H1 (cell line): ENCODE data around the gene ABCG1. TPM values are rescaled to one million over a fixed set of nuclear protein-coding genes. Genes with fewer than 3 reads are reported as not detected.

ENCODE experiments used
- CTCF ChIA-PET: fragments of 300-600 bp; sonication (Branson Sonifier 250); formaldehyde crosslinking; loops from one replicate; lab custom pipeline; 2021; ENCODE audit not compliant: partially characterized antibody; lab: Charles Lee
- POLR2A ChIA-PET: fragments of 300-600 bp; sonication (Branson Sonifier 250); formaldehyde crosslinking; loops from one replicate; lab custom pipeline; 2021; ENCODE audit warnings: inconsistent platforms; ENCODE audit not compliant: partially characterized antibody; lab: Charles Lee
- DNase-seq, 2 experiments: peaks; one replicate each; pipeline versions ENCODE4 v3.0.0 to v3.0.0-alpha.2; 2010 to 2022; ENCODE audit warnings: low spot score in 2 of 2, low read depth in 1 of 2, mixed read lengths in 1 of 2
- FAIRE-seq: peaks from 2 replicates; lab custom pipeline; 2011; peaks lifted over from hg19 to GRCh38; lab: Jason Lieb, UNC
- H2AFZ ChIP-seq: 2 replicates; pipeline ENCODE4 v1.8.1; 2012; ENCODE audit warnings: low read length, inconsistent platforms
- H2AK5ac ChIP-seq: 2 replicates; pipeline ENCODE4 v1.6.1; 2013; ENCODE audit warnings: low read depth, low read length
- H2BK120ac ChIP-seq: replicated peaks from 2 replicates; pipeline ENCODE3; 2013; ENCODE audit warnings: low read depth, low read length, inconsistent platforms
- H2BK12ac ChIP-seq: 2 replicates; pipeline ENCODE4 v1.6.1; 2013; ENCODE audit warnings: low read depth, low read length
- H2BK15ac ChIP-seq: 2 replicates; pipeline ENCODE4 v1.6.1; 2013; ENCODE audit warnings: low read length
- H2BK20ac ChIP-seq: 2 replicates; pipeline ENCODE4 v1.6.1; 2013; ENCODE audit warnings: low read length
- H2BK5ac ChIP-seq: 2 replicates; pipeline ENCODE4 v1.6.1; 2013; ENCODE audit warnings: low read depth, low read length
- H3K14ac ChIP-seq: 2 replicates; pipeline ENCODE4 v1.6.1; 2013; ENCODE audit warnings: inconsistent platforms; ENCODE audit not compliant: insufficient read length
- H3K18ac ChIP-seq: 2 replicates; pipeline ENCODE4 v1.6.1; 2013; ENCODE audit warnings: low read length; ENCODE audit errors: extremely low read depth
- H3K23ac ChIP-seq: 2 replicates; pipeline ENCODE4 v1.6.1; 2013; ENCODE audit warnings: inconsistent platforms; ENCODE audit not compliant: insufficient read length
- H3K23me2 ChIP-seq: 2 replicates; pipeline ENCODE4 v1.6.1; 2013; ENCODE audit warnings: low read depth, low read length
- H3K27ac ChIP-seq: 2 replicates; pipeline ENCODE4 v1.6.1; 2011; ENCODE audit warnings: low read depth, low read length, inconsistent platforms
- H3K27me3 ChIP-seq, 4 experiments: replicated peaks in 1 of 4; 1 replicate in 1 of 4; 2 replicates in 3 of 4; pipeline versions ENCODE4 v1.6.1 to v1.8.1; 2011 to 2013; ENCODE audit warnings: low read length in 3 of 4, mild to moderate bottlenecking in 3 of 4, inconsistent platforms in 2 of 4, mixed read lengths in 2 of 4, moderate library complexity in 1 of 4; ENCODE audit not compliant: control insufficient read depth in 3 of 4, insufficient read depth in 3 of 4; ENCODE audit errors: extremely low read depth in 1 of 4
- H3K36me3 ChIP-seq, 4 experiments: 2 replicates each; pipeline versions ENCODE4 v1.6.1 to v1.8.1; 2011 to 2013; ENCODE audit warnings: mild to moderate bottlenecking in 4 of 4, low read length in 3 of 4, moderate library complexity in 2 of 4, control low read depth in 1 of 4, inconsistent platforms in 1 of 4; ENCODE audit not compliant: insufficient read depth in 4 of 4, control insufficient read depth in 2 of 4
- H3K4ac ChIP-seq: replicated peaks from 2 replicates; pipeline ENCODE3; 2013; ENCODE audit warnings: low read length, low read depth, mixed read lengths, inconsistent platforms; ENCODE audit not compliant: insufficient read length
- H3K4me1 ChIP-seq, 4 experiments: replicated peaks in 1 of 4; 1 replicate in 1 of 4; 2 replicates in 3 of 4; pipeline versions ENCODE4 v1.6.1 to v1.8.1; 2011 to 2013; ENCODE audit warnings: low read length in 3 of 4, inconsistent platforms in 2 of 4, mixed read lengths in 1 of 4; ENCODE audit not compliant: insufficient read depth in 4 of 4, control insufficient read depth in 3 of 4
- H3K4me2 ChIP-seq, 2 experiments: 2 replicates each; pipeline versions ENCODE4 v1.6.1 to v1.8.1; 2011 to 2013; ENCODE audit warnings: low read depth in 2 of 2, low read length in 2 of 2, control low read depth in 1 of 2, inconsistent platforms in 1 of 2, mild to moderate bottlenecking in 1 of 2; ENCODE audit not compliant: insufficient read depth in 1 of 2
- H3K4me3 ChIP-seq, 4 experiments: fragments of 200-600, 300-600 bp in 1 of 4; sonication (generic), shearing (Covaris generic), sonication (Bioruptor Twin) in 1 of 4; 2 replicates each; pipeline versions ENCODE4 v1.5.1 to v1.8.1; 2011 to 2016; ENCODE audit warnings: low read length in 4 of 4, low read depth in 3 of 4, control low read depth in 2 of 4, inconsistent platforms in 2 of 4, mild to moderate bottlenecking in 2 of 4, mixed read lengths in 1 of 4, moderate library complexity in 1 of 4; ENCODE audit not compliant: insufficient read depth in 2 of 4; ENCODE audit errors: extremely low read depth in 1 of 4
- H3K56ac ChIP-seq: replicated peaks from 2 replicates; pipeline ENCODE3; 2013; ENCODE audit warnings: low read depth, mild to moderate bottlenecking, mixed read lengths, low read length, inconsistent platforms; ENCODE audit not compliant: insufficient read length
- H3K79me1 ChIP-seq: 2 replicates; pipeline ENCODE4 v1.6.1; 2013; ENCODE audit warnings: low read depth, low read length, control low read depth
- H3K79me2 ChIP-seq, 2 experiments: 2 replicates each; pipeline versions ENCODE4 v1.6.1 to v1.8.1; 2012 to 2013; ENCODE audit warnings: low read length in 2 of 2, mild to moderate bottlenecking in 2 of 2, inconsistent platforms in 1 of 2; ENCODE audit not compliant: insufficient read depth in 2 of 2, control insufficient read depth in 1 of 2
- H3K9ac ChIP-seq, 4 experiments: replicated peaks in 1 of 4; 1 replicate in 1 of 4; 2 replicates in 3 of 4; pipeline versions ENCODE4 v1.6.1 to v1.8.1; 2011 to 2013; ENCODE audit warnings: low read depth in 3 of 4, low read length in 3 of 4, control low read depth in 2 of 4, mild to moderate bottlenecking in 2 of 4, moderate library complexity in 2 of 4, inconsistent platforms in 1 of 4; ENCODE audit errors: extremely low read depth in 1 of 4
- H3K9me3 ChIP-seq, 2 experiments: 2 replicates each; pipeline versions ENCODE4 v1.6.1 to v1.8.1; 2012 to 2013; ENCODE audit warnings: mild to moderate bottlenecking in 2 of 2, moderate library complexity in 2 of 2, control low read depth in 1 of 2, inconsistent platforms in 1 of 2, low read depth in 1 of 2, low read length in 1 of 2, mixed read lengths in 1 of 2; ENCODE audit not compliant: insufficient read depth in 2 of 2
- H4K20me1 ChIP-seq, 2 experiments: replicated peaks in 1 of 2; 2 replicates each; pipeline versions ENCODE3 to v1.8.1; 2011 to 2013; ENCODE audit warnings: inconsistent platforms in 2 of 2, low read length in 2 of 2, mild to moderate bottlenecking in 1 of 2; ENCODE audit not compliant: insufficient read depth in 2 of 2, control insufficient read depth in 1 of 2
- H4K5ac ChIP-seq: 2 replicates; pipeline ENCODE4 v1.6.1; 2013; ENCODE audit warnings: low read length, low read depth, mixed read lengths, inconsistent platforms; ENCODE audit not compliant: insufficient read length
- H4K8ac ChIP-seq: 2 replicates; pipeline ENCODE4 v1.8.0; 2013; ENCODE audit warnings: mild to moderate bottlenecking, moderate library complexity, low read length, inconsistent platforms; ENCODE audit not compliant: insufficient read depth; ENCODE audit errors: extremely low read depth
- H4K91ac ChIP-seq: replicated peaks from 2 replicates; pipeline ENCODE3; 2013; ENCODE audit warnings: low read length, mixed read lengths, inconsistent platforms; ENCODE audit not compliant: insufficient read length
- JUND ChIP-seq: IDR thresholded peaks from 2 replicates; pipeline ENCODE4 v1.6.1; 2011; ENCODE audit warnings: mild to moderate bottlenecking, improper control_type of control experiment, low read length
- NANOG ChIP-seq: IDR thresholded peaks from 2 replicates; pipeline ENCODE4 v1.6.1; 2011; ENCODE audit warnings: low read length, low read depth, mild to moderate bottlenecking, inconsistent platforms; ENCODE audit not compliant: insufficient read depth, poor library complexity, severe bottlenecking
- NRF1 ChIP-seq: IDR thresholded peaks from 2 replicates; pipeline ENCODE4 v1.6.1; 2011; ENCODE audit warnings: mild to moderate bottlenecking, low read depth, low read length, improper control_type of control experiment
- PHF8 ChIP-seq: fragments of 200-600 bp; sonication (generic); conservative IDR thresholded peaks from 2 replicates; pipeline ENCODE4 v1.7.1; 2012; ENCODE audit warnings: low read depth, mild to moderate bottlenecking, inconsistent platforms, low read length, moderate library complexity
- POU5F1 ChIP-seq: IDR thresholded peaks from 2 replicates; pipeline ENCODE4 v1.6.1; 2011; ENCODE audit warnings: low read depth, mild to moderate bottlenecking, low read length, moderate library complexity
- RXRA ChIP-seq: IDR thresholded peaks from 2 replicates; pipeline ENCODE4 v1.6.1; 2011; ENCODE audit warnings: low read depth, mild to moderate bottlenecking, low read length, moderate library complexity; ENCODE audit not compliant: insufficient read depth
- TAF1 ChIP-seq: IDR thresholded peaks from 2 replicates; pipeline ENCODE4 v1.6.1; 2011; ENCODE audit warnings: mild to moderate bottlenecking, low read depth, low read length
- YY1 ChIP-seq: IDR thresholded peaks from 2 replicates; pipeline ENCODE4 v1.6.1; 2011; ENCODE audit warnings: low read depth, mild to moderate bottlenecking, low read length
- WGBS, 2 experiments: shearing (Covaris generic) in 1 of 2; methylation state at CpG; one replicate each; pipeline versions ENCODE4 v1.1.6 to v1.1.7; 2013 to 2015; ENCODE audit warnings: low lambda C conversion rate in 2 of 2, mixed read lengths in 2 of 2, inconsistent platforms in 1 of 2, low coverage in 1 of 2, missing lambda C conversion rate in 1 of 2; ENCODE audit not compliant: insufficient replicate concordance in 2 of 2, insufficient coverage in 1 of 2, insufficient read length in 1 of 2; ENCODE audit errors: extremely low coverage in 1 of 2, missing lambda C conversion rate in 1 of 2; 5-methylcytosine and 5-hydroxymethylcytosine counted together
- polyA plus RNA-seq, 7 experiments: library from polyadenylated mRNA; depleted of rRNA in 3 of 7; stranded (reverse) in 5 of 7; unstranded in 2 of 7; fragments of >200 nt in 5 of 7; fragments of 200-250 nt in 2 of 7; gene quantifications; 1 replicate in 5 of 7; 2 replicates in 1 of 7; 4 replicates in 1 of 7; pipeline versions ENCODE4 v1.2.1 to v1.2.3, GENCODE V29; 2011 to 2013; ENCODE audit warnings: missing spikeins in 2 of 7, mixed read lengths in 2 of 7
- total RNA-seq: library from RNA; stranded (reverse); fragmentation: NEBNext Ultra II Directional; extraction: Animal tissue kit (Norgen Biotek cat#: 25700); gene quantifications from 2 replicates; pipeline ENCODE4 v1.2.1, GENCODE V29; 2021
- TF ChIP-seq, protein P1 (sequence below): IDR thresholded peaks from 2 replicates; pipeline ENCODE4 v1.6.1; 2012; ENCODE audit warnings: inconsistent platforms

Gene ABCG1
- total and polyA plus RNA-seq, 2 of the 8 experiments (the other 6 are each of a cell fraction or from before 2014, with no cell fraction given): 2.1 to 4.0 TPM

DNA sequence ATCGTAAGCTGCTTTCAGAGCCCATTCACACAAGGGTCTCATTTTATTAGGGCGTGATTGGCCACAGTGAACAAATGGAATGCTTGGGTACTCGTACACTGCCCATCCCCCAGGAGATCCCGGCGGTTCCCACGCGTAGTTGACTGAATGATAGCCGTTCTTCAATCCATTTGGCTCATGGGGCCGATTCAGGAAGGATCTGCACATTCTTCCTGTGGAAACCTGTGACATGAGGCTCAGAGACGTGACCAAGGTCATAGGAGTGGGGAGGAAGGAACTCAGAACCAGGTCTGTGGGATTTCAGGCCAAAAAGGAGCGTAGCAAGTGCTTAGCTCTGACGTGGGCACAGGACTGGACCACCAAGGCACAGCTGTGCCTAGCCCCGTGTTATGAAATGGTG lies 11.7 kb downstream of the ABCG1 start:
- Histone ChIP-seq H3K27ac (no peak overlapping the region), H2BK12ac (no peak overlapping the region), H3K4me3 (no peak overlapping the region), H3K23ac (no peak overlapping the region), H3K4me1 (peaks cover 5 to 16% (median 9%) of the 10 kb centered on the region in 4 experiments), H3K36me3 (no peaks in the 10 kb centered on the region), H3K56ac (no peak overlapping the region), H2BK5ac (no peak overlapping the region), H2BK120ac (no peak overlapping the region), H3K4me2 (no peak overlapping the region), H3K9ac (no peak overlapping the region), H4K20me1 (no peaks in the 10 kb centered on the region), H2AFZ (no peak overlapping the region), H2BK15ac (no peak overlapping the region), H3K9me3 (no peaks in the 10 kb centered on the region), H4K5ac (no peak overlapping the region), H3K27me3 (peaks cover 0 to 14% (median 11%) of the 10 kb centered on the region in 4 experiments; a peak in 6 of 7 replicates), H2AK5ac (no peak overlapping the region), H2BK20ac (no peak overlapping the region), H3K23me2 (peaks cover 5% of the 10 kb centered on the region; the same call in 1 of the 2 replicates), H3K79me1 (no peaks in the 10 kb centered on the region), H3K79me2 (no peaks in the 10 kb centered on the region), H4K8ac (no peak overlapping the region), H3K18ac (no peak overlapping the region), H3K14ac (no peak overlapping the region), H4K91ac (no peak overlapping the region), H3K4ac (no peak overlapping the region)
- FAIRE-seq: no peak
- WGBS, 2 experiments: 92% methylated on average over 13 of the region's 13 CpGs; no CpG with 5 or more reads in 1 of the 2 experiments
- POLR2A ChIA-PET: no interaction called here
- CTCF ChIA-PET: interaction anchor here (0.7 to 1.7 kb wide), 5 partner anchors 10 to 113 kb away, joined by 3 to 4 read pairs (median 3); no protein-coding TSS in a partner anchor
- DNase-seq: no peak
- TF ChIP-seq PHF8 (no peak), TAF1 (no peak), POU5F1 (no peak), RXRA (no peak), NRF1 (no peak), YY1 (no peak), JUND (no peak), NANOG (no peak)
- TF ChIP-seq, protein P1, sequence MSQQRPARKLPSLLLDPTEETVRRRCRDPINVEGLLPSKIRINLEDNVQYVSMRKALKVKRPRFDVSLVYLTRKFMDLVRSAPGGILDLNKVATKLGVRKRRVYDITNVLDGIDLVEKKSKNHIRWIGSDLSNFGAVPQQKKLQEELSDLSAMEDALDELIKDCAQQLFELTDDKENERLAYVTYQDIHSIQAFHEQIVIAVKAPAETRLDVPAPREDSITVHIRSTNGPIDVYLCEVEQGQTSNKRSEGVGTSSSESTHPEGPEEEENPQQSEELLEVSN: no peak
